HG03097 (cell line): ENCODE results near the gene PITX1.
"Not testable (repeated sequence)": the region's sequence is repeated elsewhere in the genome, so short reads cannot be mapped to it uniquely, and the experiment has no call there.

Source experiments
- ATAC-seq: cut with Tn5 transposase; IDR thresholded peaks from one replicate; pipeline ENCODE4 v1.9.1; 2021; ENCODE audit not compliant: unreplicated experiment, low FRiP score

Gene PITX1

DNA sequence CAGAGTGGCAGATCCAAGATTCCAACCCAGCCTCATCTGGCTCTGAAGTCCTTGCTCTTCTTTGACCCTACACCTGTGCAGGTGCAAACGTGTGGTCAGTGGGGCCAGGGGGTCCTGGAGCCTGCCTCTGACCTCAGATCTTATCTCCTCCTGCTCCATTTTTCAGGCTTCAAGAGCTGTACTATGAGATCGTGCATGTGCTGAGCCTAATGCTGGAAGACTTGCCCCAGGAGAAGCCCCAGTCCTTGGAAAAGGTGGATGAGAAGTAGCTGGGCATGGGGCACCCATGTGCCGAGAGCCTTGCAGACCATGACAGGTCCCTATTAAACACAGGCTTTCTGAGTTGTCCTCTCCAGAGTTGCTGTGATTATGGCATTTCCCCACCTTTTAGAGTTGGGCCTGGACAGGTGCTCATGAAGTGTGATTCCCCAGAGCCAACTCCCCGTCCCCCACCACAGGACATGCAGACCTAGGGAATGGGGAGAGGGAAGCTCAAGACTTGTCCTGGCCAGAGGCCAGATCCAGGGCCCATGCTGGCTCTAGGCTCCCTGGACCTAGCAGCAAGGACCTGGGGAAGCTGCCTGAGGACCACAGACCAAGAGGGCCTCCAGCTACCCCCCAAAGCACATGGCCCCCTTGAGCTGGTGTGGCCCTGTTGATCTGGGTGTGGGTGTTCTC is 22.5 kb downstream of the PITX1 start:
- no peak for ATAC-seq

DNA sequence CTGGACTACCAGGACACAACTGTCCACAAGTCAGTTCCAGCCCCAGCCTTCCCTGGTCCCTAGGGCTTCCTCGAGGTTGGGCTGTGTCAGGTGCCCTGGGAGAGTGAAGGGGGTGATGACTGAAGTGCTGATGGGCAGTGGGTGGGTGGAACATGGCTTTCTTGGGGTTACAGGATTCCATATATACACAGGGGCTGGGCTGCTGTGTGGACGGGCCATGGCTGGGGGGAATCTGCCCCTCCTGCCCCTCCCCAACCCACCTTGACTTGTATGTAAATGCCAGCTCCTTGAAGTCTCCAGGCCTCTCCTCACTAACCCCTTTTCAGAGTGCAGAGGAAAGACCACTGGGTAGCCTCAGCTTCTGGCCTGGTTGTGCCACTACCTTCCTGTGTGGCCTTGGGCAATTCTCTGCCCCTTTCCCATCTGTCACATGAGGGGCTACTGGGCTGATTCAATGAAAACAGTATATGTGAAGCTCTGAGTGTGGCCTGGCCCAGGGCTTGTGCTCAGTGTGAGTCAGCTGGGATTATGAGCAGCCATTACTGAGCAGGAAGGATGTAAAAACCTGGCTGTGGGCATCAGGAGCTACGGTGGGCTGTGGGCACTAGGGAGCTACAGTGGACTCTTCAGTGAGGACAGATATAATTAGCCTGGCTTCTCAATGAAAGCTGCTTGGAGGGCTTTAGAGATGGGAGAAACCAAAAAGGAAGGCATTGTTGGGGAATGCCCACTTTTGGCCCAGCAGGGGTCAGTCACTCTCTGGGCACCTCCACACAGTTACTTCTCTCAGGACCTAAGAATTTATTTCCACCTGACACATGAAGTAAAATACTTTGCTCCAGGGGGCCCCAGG is 23.3 kb downstream of the PITX1 start:
- no peak for ATAC-seq

DNA sequence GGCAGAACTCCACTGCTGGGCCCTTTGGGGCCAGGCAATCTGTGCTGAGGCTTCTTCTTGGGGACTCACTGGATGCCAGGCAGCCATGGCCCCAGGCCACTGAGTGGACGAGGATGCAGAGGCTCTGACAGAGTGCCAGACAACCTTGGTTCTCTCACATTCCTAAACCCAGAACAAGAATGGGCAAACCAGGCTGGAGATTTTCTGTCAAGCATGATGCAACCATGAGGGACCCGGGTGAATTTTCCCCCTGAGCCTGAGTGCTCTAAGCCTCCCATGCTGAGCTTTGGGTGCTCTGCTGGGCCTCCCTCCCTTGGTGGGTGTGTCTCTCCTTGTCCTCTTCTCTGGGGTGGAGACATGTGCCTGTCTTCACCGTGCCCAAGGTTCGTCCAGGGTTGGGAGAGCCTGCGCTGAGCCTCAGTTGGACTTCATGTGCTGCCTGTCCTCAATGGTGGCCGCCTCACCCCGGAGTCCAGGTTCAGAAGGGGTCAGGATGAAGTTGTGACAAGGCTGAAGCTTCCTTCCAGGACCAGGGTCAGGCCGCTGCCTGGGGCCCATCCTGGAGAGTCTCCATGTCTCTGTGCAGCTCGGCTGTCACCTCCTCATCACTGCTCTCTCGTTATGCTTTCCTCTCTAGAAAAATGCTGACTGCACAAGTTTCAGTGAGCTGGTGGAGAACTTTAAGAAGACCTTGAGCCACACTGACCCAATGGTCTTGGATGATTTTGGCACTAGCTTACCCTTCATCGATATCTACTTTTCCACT is 24.1 kb downstream of the PITX1 start:
- no peak for ATAC-seq

GRCh38 chr5:135008981-135009735 is 24.9 kb downstream of the PITX1 start:
- no peak for ATAC-seq

DNA sequence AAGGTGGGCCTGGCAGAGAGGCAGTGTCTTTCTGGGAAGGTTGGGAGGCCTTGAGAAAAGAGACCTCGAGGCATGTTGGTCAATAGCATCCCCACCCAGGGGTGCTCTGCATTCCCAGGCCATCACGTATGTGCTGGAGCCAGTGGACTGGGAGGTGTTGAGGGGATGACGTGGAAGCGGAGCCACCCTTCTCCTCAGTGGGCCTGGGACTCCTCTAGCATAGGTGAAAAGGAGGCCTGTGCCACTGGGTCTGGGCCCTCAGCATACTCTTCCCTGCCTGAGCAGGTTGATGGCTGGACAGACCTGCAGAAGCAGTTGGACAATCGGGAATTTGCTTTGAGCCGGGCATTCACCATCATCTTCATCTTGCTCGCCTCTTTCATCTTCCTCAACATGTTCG is 25.5 kb downstream of the PITX1 start:
- no peak for ATAC-seq

- ATAC-seq, result no peak
Measured at GRCh38 chr5:135007749-135008363, 26.2 kb downstream of the PITX1 start.

- no peak for ATAC-seq
Measured at GRCh38 chr5:135007305-135007704, 26.7 kb downstream of the PITX1 start.

DNA sequence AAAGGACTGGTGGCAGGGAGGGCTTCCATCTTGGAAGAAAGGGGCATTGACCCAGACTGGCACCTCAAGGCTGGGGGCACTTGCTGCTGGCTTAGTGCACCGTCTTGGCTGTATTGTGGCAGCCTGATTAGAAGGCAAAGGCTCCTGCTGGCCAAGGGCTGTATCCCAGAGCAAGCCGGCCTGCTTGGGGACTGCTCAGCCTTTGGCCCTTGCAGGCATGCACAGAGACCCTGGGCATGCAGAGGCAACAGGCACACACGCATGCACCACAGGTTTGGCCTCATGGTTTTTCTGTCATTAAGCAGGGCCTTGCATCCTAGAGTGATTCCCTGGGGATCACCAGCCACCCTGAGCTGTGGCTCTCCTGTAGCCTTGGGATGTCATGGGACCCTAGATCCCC is 29.0 kb downstream of the PITX1 start:
- ATAC-seq, result no peak

GRCh38 chr5:135004376-135004775 is 29.7 kb downstream of the PITX1 start:
- ATAC-seq, result no peak

DNA sequence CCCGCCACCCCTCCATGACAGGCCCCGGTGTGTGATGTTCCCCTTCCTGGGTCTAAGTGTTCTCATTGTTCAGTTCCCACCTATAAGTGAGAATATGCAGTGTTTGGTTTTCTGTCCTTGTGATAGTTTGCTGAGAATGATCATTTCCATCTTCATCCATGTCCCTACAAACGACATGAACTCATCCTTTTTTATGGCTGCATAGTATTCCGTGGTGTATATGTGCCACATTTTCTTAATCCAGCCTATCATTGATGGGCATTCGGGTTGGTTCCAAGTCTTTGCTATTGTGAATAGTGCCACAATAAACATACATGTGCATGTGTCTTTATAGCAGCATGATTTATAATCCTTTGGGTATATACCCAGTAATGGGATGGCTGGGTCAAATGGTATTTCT is 36.0 kb downstream of the PITX1 start:
- ATAC-seq, result not testable (repeated sequence)

DNA sequence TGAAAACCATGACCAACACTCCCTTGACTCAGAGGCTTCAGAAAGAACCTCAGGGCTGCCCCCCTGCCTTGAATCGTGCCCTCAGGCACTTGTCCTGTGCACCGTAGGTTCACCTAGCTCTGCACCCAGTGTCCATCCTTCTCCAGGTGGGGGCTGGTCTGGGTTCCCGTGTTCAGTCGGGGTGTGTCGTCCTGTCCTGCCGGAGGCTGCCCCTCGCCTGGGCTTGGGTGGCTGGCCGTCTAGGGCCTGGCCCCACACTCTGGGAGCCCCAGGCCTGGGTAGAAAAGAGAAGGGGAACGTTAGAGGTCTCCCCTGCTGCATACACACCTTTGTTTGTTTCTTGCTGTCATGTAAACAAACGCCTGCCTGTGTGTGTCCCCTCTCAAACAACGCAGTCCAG is 37.0 kb downstream of the PITX1 start:
- ATAC-seq, result no peak

DNA sequence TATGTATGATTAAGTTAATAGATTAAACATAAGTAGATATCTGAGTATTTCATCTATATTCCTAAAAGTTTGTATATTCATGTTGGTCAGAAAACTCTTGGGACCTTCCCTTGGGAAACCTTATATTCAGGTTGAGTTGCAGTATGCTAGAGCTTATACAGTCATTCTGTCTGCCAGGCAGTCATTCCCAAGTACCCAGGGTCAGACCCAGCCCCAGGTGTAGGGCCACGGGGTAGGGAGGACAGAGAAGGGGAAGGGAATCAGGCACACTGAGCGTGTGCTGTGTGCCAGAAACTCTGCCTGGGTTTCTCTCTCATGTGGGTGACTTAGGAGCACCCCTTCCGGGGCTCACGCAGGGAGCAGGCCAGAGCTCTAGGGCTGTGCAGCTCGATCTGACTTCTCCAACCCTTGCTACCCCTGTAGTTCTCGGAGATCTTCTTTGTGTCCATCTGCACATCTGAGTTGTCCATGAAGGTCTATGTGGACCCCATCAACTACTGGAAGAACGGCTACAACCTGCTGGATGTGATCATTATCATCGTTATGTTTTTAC is 38.1 kb downstream of the PITX1 start:
- no peak for ATAC-seq

- no peak for ATAC-seq
Measured at GRCh38 chr5:134994560-134995156, 39.4 kb downstream of the PITX1 start.

DNA sequence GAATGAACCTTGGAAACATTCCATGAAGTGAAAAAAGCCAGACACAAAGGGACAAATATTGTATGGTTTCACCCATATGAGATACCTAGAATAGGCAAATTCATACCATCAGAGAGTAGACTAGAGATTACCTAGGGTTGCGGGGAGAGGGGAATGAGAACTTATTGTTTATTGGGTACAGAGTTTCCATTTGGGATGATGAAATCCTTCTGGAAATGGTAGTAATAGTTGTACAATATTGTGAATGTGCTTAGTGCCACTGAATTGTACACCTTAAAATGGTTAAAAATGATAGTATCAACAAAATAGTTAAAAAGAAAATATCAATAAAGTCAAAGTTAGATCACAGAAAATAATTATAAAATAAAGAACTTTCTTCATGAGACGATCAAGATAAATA is 40.9 kb downstream of the PITX1 start:
- no peak for ATAC-seq

DNA sequence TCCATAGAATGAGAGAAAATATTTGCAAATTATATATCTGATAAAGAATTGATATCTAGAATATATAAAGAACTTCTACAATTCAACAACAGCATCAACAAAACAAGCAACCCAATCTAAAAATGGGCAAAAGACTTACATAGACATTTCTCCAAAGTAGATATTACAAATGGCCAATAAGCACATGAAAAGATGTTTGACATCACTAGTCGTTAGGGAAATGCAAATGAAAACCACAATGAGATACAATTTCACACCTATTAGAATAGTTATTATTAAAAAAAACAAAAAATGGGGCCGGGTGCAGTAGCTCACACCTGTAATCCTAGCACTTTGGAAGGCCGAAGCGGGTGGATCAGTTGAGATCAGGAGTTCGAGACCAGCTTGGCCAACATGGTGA is 41.9 kb downstream of the PITX1 start:
- ATAC-seq, result no peak

- not testable (repeated sequence) for ATAC-seq
Measured at GRCh38 chr5:134990183-134990582, 43.8 kb downstream of the PITX1 start.

DNA sequence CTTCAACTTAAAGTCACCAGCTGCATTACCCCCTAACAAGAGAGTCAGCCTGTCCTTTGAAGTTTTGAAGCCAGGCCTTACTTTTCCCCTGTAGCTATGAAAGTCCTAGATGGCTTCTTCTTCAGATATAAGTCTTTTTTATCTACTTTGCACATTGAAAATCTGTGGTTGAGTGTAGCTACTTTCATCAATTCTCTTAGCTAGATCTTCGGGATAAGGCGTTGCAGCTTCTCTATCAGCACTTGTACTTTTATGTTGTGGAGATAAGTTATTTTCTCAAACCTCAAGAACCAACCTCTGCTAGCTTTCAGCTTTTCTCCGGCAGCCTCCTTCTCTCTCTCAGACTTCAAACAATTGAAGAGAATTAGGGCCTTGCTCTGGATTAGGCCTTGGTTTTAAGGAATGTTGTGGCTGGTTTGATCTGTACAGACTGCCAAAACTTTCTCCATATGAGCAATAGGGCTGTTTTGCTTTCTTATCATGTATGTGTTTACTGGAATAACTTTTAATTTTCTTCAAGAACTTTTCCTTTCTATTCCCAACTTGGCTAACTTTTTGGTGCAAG is 44.7 kb downstream of the PITX1 start:
- no peak for ATAC-seq

DNA sequence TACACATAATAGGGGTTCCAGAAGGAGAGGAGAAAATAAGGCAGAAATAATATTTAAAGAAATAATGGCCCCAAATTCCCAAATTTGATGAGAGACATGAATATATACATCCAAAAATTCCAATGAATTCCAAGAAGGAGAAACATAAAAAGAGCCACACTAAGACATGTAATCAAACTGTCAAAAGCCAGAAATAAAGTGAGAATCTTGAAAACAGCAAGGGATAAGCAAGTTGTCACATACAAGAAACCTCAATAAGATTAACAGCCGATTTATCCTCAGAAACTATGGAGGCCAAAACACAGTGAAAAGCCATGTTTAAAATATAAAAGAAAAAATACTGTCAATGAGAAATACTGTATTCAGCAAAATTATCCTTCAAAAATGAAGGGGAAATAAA is 51.8 kb downstream of the PITX1 start:
- no peak for ATAC-seq

- no peak for ATAC-seq
Measured at GRCh38 chr5:134979416-134979815, 54.6 kb downstream of the PITX1 start.
